Cardiac muscle cell (in vitro differentiated cells and primary cell): ENCODE results near the gene SAP30BP. TPM values are rescaled to one million over a fixed set of nuclear protein-coding genes. Genes with fewer than 3 reads are reported as not detected.

Experiments
- DNase-seq, 2 donors: peaks; one replicate each; pipeline versions ENCODE4 v3.0.0 to v3.0.0-alpha.2; 2010 to 2017; ENCODE audit warnings: low read depth in 1 of 2, low spot score in 1 of 2
- H3K27ac ChIP-seq: fragments of 200-600 bp; sonication (generic); 2 replicates; pipeline ENCODE4 v1.5.1; 2016
- H3K27me3 ChIP-seq: fragments of 200-600 bp; sonication (generic); 2 replicates; pipeline ENCODE4 v1.6.0; 2016; ENCODE audit warnings: control low read depth
- H3K36me3 ChIP-seq: fragments of 200-600 bp; sonication (generic); 2 replicates; pipeline ENCODE4 v1.5.1; 2016; ENCODE audit warnings: control low read depth
- H3K4me1 ChIP-seq: fragments of 200-600 bp; sonication (generic); 2 replicates; pipeline ENCODE4 v1.8.1; 2017; ENCODE audit warnings: low read depth, mild to moderate bottlenecking, mixed run types
- H3K4me3 ChIP-seq: fragments of 200-600 bp; sonication (generic); 2 replicates; pipeline ENCODE4 v1.5.1; 2016; ENCODE audit warnings: mild to moderate bottlenecking
- H3K9me3 ChIP-seq: fragments of 200-600 bp; sonication (generic); 2 replicates; pipeline ENCODE4 v1.5.1; 2017; ENCODE audit warnings: low read depth, mild to moderate bottlenecking, control low read depth
- CTCF ChIP-seq: IDR thresholded peaks from 2 replicates; pipeline ENCODE4 v1.5.1; 2012; ENCODE audit warnings: low read depth, mild to moderate bottlenecking, low read length
- polyA plus RNA-seq: library from polyadenylated mRNA; unstranded; fragments of >200 nt; fragmentation: Nextera tagmentation; extraction: Ambion mirVana; gene quantifications from 2 replicates; pipeline ENCODE4 v1.2.1, GENCODE V29; 2016
- total RNA-seq: library from RNA; depleted of rRNA; stranded (reverse); fragments of >200 nt; gene quantifications from 2 replicates; pipeline ENCODE4 v1.2.3, GENCODE V29; 2016

SAP30BP gene
- total and polyA plus RNA-seq, 2 experiments from 2014 or later: 50.8 to 106 TPM

- no peak for DNase-seq
- TF ChIP-seq CTCF: no peak
- Histone ChIP-seq H3K27me3 (no peaks in the 10 kb centered on the region), H3K9me3 (no peaks in the 10 kb centered on the region), H3K4me3 (no peak overlapping the region), H3K27ac (no peak overlapping the region), H3K36me3 (no peaks in the 10 kb centered on the region), H3K4me1 (no peaks in the 10 kb centered on the region)
Observed at GRCh38 chr17:75756451-75757085, 89.4 kb downstream of the SAP30BP start.

- no peak for DNase-seq
- Histone ChIP-seq H3K4me1 (no peaks in the 10 kb centered on the region), H3K4me3 (no peak overlapping the region), H3K27me3 (no peaks in the 10 kb centered on the region), H3K9me3 (no peaks in the 10 kb centered on the region), H3K36me3 (no peaks in the 10 kb centered on the region), H3K27ac (no peak overlapping the region)
- TF ChIP-seq CTCF: no peak
Observed at GRCh38 chr17:75757086-75757681, 90.0 kb downstream of the SAP30BP start.

Other genes starting within 250 kb of the SAP30BP start
- gene TMEM94, start 210.7 kb upstream of the SAP30BP start, total RNA-seq: 87.1 and 105 TPM in 2 replicates
- gene TMEM94, start 210.7 kb upstream of the SAP30BP start, polyA plus RNA-seq: 74.2 and 93.5 TPM in 2 replicates
- gene CASKIN2, start 151.8 kb upstream of the SAP30BP start, total RNA-seq: 24.4 and 31.2 TPM in 2 replicates
- 18.1 and 27.3 TPM in 2 replicates for gene CASKIN2, start 151.8 kb upstream of the SAP30BP start, polyA plus RNA-seq
- 70.5 and 88.8 TPM in 2 replicates for gene TSEN54, start 150.8 kb upstream of the SAP30BP start, total RNA-seq
- gene TSEN54, start 150.8 kb upstream of the SAP30BP start, polyA plus RNA-seq: 52.8 and 64.4 TPM in 2 replicates
- gene LLGL2, start 141.6 kb upstream of the SAP30BP start, total RNA-seq: 28.1 and 40.3 TPM in 2 replicates
- 35.2 and 45.5 TPM in 2 replicates for gene LLGL2, start 141.6 kb upstream of the SAP30BP start, polyA plus RNA-seq
- gene MYO15B, start 79.5 kb upstream of the SAP30BP start, total RNA-seq: 15.3 and 101 TPM in 2 replicates
- gene MYO15B, start 79.5 kb upstream of the SAP30BP start, polyA plus RNA-seq: 21.3 and 49.2 TPM in 2 replicates
- gene SMIM5, start 33.9 kb upstream of the SAP30BP start, total RNA-seq: 0.11 and 0.89 TPM in 2 replicates
- 0.42 and 0.60 TPM in 2 replicates for gene SMIM5, start 33.9 kb upstream of the SAP30BP start, polyA plus RNA-seq
- 21.0 and 43.1 TPM in 2 replicates for gene RECQL5, start 184 bp upstream of the SAP30BP start, total RNA-seq
- gene RECQL5, start 184 bp upstream of the SAP30BP start, polyA plus RNA-seq: 28.6 and 47.4 TPM in 2 replicates
- gene ITGB4, start 54.1 kb downstream of the SAP30BP start, total RNA-seq: 0.09 and 0.21 TPM in 2 replicates
- gene ITGB4, start 54.1 kb downstream of the SAP30BP start, polyA plus RNA-seq: 0.40 and 1.6 TPM in 2 replicates
- 35.1 and 54.0 TPM in 2 replicates for gene GALK1, start 97.9 kb downstream of the SAP30BP start, total RNA-seq
- 42.4 and 74.4 TPM in 2 replicates for gene GALK1, start 97.9 kb downstream of the SAP30BP start, polyA plus RNA-seq
- 34.2 and 37.8 TPM in 2 replicates for gene UNK, start 117.5 kb downstream of the SAP30BP start, total RNA-seq
- gene UNK, start 117.5 kb downstream of the SAP30BP start, polyA plus RNA-seq: 20.5 and 35.9 TPM in 2 replicates
- 4.6 and 14.8 TPM in 2 replicates for gene UNC13D, start 177.1 kb downstream of the SAP30BP start, total RNA-seq
- gene UNC13D, start 177.1 kb downstream of the SAP30BP start, polyA plus RNA-seq: 10.8 and 24.6 TPM in 2 replicates
- 61.3 and 75.6 TPM in 2 replicates for gene WBP2, start 188.0 kb downstream of the SAP30BP start, total RNA-seq
- 160 and 161 TPM in 2 replicates for gene WBP2, start 188.0 kb downstream of the SAP30BP start, polyA plus RNA-seq
- 1.3 and 4.6 TPM in 2 replicates for gene TRIM47, start 211.2 kb downstream of the SAP30BP start, total RNA-seq
- gene TRIM47, start 211.2 kb downstream of the SAP30BP start, polyA plus RNA-seq: 2.2 and 2.9 TPM in 2 replicates
- gene TRIM65, start 229.6 kb downstream of the SAP30BP start, total RNA-seq: 20.2 and 31.5 TPM in 2 replicates
- 14.6 and 16.8 TPM in 2 replicates for gene TRIM65, start 229.6 kb downstream of the SAP30BP start, polyA plus RNA-seq
- gene MRPL38, start 237.5 kb downstream of the SAP30BP start, total RNA-seq: 63.9 and 68.0 TPM in 2 replicates
- gene MRPL38, start 237.5 kb downstream of the SAP30BP start, polyA plus RNA-seq: 222 and 227 TPM in 2 replicates